Sigmoid colon (tissue), 7 donors: Measurements from ENCODE around the gene VRK2. TPM values are rescaled to one million over a fixed set of nuclear protein-coding genes. Genes with fewer than 3 reads are reported as not detected.

ENCODE experiments used
- DNase-seq: peaks from one replicate; pipeline ENCODE4 v3.0.0-alpha.2; 2019
- H3K27ac ChIP-seq, 4 donors: fragments of 200-600 bp; sonication (generic); one replicate each; pipeline ENCODE4 v1.5.1; 2016 to 2019; ENCODE audit warnings: mild to moderate bottlenecking in 1 of 4
- H3K27me3 ChIP-seq, 3 donors: fragments of 200-600 bp; sonication (generic); one replicate each; pipeline ENCODE4 v1.5.1; 2019; ENCODE audit warnings: mild to moderate bottlenecking in 1 of 3
- H3K36me3 ChIP-seq, 4 donors: fragments of 200-600 bp; sonication (generic); one replicate each; pipeline ENCODE4 v1.5.1; 2016 to 2019
- H3K4me1 ChIP-seq, 4 donors: fragments of 200-600 bp; sonication (generic); one replicate each; pipeline ENCODE4 v1.5.1; 2017 to 2019
- H3K4me3 ChIP-seq, 4 donors: fragments of 200-600 bp; sonication (generic); one replicate each; pipeline ENCODE4 v1.5.1; 2017 to 2019; ENCODE audit warnings: mild to moderate bottlenecking in 2 of 4, moderate library complexity in 1 of 4
- H3K9me3 ChIP-seq, 4 donors: fragments of 200-600 bp in 3 of 4; sonication (generic) in 3 of 4; one replicate each; pipeline versions ENCODE4 v1.5.1 to v1.6.1; 2013 to 2019
- EP300 ChIP-seq, 4 donors: sonication (generic); formaldehyde crosslinking; IDR thresholded peaks; one replicate each; pipeline ENCODE4 v1.6.1; 2017; ENCODE audit warnings: antibody characterized with exemption in 4 of 4
- POLR2A ChIP-seq, 2 donors: fragments of 450-650 bp; IDR thresholded peaks; one replicate each; pipeline ENCODE4 v1.6.1; 2016; ENCODE audit warnings: antibody characterized with exemption in 2 of 2, mild to moderate bottlenecking in 2 of 2, moderate library complexity in 2 of 2
- POLR2AphosphoS5 ChIP-seq, 4 donors: sonication (generic); formaldehyde crosslinking; IDR thresholded peaks; one replicate each; pipeline ENCODE4 v1.6.1; 2017; ENCODE audit warnings: antibody characterized with exemption in 4 of 4
- WGBS, 2 donors: extraction: QIAGEN DNeasy Blood & Tissue Kit; methylation state at CpG; one replicate each; pipeline ENCODE4 v1.1.7; 2013; 5-methylcytosine and 5-hydroxymethylcytosine counted together
- intact Hi-C: fragments of 100-400 bp; cut with DNase I; formaldehyde crosslinking; loops from one replicate; pipeline ENCODE4 v1.15.1; 2023
- polyA plus RNA-seq, 3 donors: library from polyadenylated mRNA; stranded (reverse); fragments of 200-250 nt; gene quantifications; one replicate each; pipeline ENCODE4 v1.2.3, GENCODE V29; 2013
- total RNA-seq, 4 donors: library from RNA; depleted of rRNA; stranded (reverse); fragments of >200 nt; gene quantifications; one replicate each; pipeline ENCODE4 v1.1.0, GENCODE V29; 2016
- TF ChIP-seq, protein P1 (sequence below), 4 experiments: fragments of 450-650 bp in 3 of 4; fragments of 200-600 bp in 1 of 4; IDR thresholded peaks; one replicate each; pipeline ENCODE4 v1.5.1; 2016 to 2019; ENCODE audit warnings: antibody characterized with exemption in 4 of 4, mild to moderate bottlenecking in 3 of 4, moderate library complexity in 2 of 4
- donor health status: healthy with polysubstance abuse.
- donor health status: Bipolar disorder and iron deficiency.
- donor health status: healthy.

VRK2 gene
- total and polyA plus RNA-seq, 7 donors = 6.6 to 32.8 (median 22.7) TPM

DNA sequence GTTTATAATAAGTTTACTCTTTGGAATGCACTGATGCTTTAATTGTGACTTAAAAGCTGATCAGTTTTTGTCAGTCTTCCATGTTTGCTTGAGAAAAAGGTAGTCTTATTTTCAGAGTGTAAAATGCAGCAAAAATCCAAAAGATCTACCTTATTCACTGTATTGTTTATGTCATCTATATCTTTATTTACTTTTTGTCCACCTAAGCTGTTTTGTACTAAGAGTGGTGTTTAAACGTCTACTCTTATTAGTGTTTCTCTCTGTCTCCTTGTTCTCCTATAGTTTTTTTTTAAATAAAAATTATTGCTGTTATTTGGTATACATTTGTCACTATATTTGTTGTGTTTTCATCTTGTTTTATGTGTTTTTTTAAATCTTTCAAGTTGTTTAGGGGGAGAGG, 50.4 kb downstream of the VRK2 start:
- H3K36me3 ChIP-seq = peaks cover 0 to 10% (median 2%) of the 10 kb centered on the region in 4 donors
- 75 to 84% methylated on average over 1 of the region's 1 CpG for WGBS, 2 donors
- intact Hi-C loops = no loop called here
- no peak overlapping the region for H3K4me3 ChIP-seq
- DNase-seq = no peak
- H3K9me3 ChIP-seq = peaks cover 0 to 2% (median 1%) of the 10 kb centered on the region in 4 donors
- TF ChIP-seq EP300 (IDR thresholded peaks at IDR 0.05) (no peak), POLR2AphosphoS5 (IDR thresholded peaks at IDR 0.05) (no peak), POLR2A (IDR thresholded peaks at IDR 0.05) (no peak)
- TF ChIP-seq, protein P1, sequence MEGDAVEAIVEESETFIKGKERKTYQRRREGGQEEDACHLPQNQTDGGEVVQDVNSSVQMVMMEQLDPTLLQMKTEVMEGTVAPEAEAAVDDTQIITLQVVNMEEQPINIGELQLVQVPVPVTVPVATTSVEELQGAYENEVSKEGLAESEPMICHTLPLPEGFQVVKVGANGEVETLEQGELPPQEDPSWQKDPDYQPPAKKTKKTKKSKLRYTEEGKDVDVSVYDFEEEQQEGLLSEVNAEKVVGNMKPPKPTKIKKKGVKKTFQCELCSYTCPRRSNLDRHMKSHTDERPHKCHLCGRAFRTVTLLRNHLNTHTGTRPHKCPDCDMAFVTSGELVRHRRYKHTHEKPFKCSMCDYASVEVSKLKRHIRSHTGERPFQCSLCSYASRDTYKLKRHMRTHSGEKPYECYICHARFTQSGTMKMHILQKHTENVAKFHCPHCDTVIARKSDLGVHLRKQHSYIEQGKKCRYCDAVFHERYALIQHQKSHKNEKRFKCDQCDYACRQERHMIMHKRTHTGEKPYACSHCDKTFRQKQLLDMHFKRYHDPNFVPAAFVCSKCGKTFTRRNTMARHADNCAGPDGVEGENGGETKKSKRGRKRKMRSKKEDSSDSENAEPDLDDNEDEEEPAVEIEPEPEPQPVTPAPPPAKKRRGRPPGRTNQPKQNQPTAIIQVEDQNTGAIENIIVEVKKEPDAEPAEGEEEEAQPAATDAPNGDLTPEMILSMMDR (IDR thresholded peaks at IDR 0.05) = no peak
- H3K4me1 ChIP-seq = no peaks in the 10 kb centered on the region
- no peak overlapping the region for H3K27ac ChIP-seq
- H3K27me3 ChIP-seq = no peaks in the 10 kb centered on the region

DNA sequence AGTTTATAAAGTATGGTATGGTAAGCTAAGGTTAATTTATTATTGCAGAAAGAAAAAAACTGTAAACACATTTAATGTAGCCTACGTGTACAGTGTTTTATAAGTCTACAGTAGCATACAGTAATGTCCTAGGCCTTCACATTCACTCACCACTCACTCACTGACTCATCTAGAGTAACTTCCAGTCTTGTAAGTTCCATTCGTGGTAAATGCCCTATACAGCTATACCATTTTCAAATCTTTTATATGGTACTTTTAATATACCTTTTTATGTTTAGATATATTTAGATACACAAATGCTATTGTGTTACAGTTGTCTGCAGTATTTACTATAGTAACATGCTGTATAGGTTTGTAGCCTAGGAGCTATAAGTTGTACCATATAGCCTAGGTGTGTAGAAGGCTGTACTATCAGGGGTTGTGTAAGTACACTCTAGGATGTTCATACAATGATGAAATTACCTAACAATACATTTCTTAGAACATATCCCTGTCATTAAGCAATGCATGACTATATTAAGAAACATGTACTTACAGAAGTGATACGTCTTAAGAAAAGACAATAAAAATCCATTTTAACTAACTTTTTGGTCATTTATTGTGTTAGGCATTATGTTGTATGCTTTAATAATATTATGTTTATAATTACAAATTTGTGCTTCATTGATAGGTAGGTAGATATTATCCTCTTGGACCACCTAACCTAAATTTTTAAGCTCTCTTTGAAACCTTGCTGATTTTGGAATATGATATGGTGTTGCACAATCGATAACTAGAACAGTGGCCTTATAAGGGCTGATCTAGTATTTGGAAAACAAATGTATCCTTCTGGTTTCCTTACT, 51.9 kb downstream of the VRK2 start:
- H3K9me3 ChIP-seq = peaks cover 0 to 2% (median 1%) of the 10 kb centered on the region in 4 donors
- DNase-seq = no peak
- WGBS, 2 donors = 89 to 91% methylated on average over 4 of the region's 4 CpGs
- H3K4me3 ChIP-seq = no peak overlapping the region
- no peaks in the 10 kb centered on the region for H3K36me3 ChIP-seq
- H3K4me1 ChIP-seq = no peaks in the 10 kb centered on the region
- intact Hi-C loops = no loop called here
- no peaks in the 10 kb centered on the region for H3K27me3 ChIP-seq
- no peak for TF ChIP-seq EP300 (IDR thresholded peaks at IDR 0.05)
- TF ChIP-seq, protein P1 (IDR thresholded peaks at IDR 0.05) = no peak
- no peak for TF ChIP-seq POLR2A (IDR thresholded peaks at IDR 0.05)
- TF ChIP-seq POLR2AphosphoS5 (IDR thresholded peaks at IDR 0.05) = no peak
- no peak overlapping the region for H3K27ac ChIP-seq

DNA sequence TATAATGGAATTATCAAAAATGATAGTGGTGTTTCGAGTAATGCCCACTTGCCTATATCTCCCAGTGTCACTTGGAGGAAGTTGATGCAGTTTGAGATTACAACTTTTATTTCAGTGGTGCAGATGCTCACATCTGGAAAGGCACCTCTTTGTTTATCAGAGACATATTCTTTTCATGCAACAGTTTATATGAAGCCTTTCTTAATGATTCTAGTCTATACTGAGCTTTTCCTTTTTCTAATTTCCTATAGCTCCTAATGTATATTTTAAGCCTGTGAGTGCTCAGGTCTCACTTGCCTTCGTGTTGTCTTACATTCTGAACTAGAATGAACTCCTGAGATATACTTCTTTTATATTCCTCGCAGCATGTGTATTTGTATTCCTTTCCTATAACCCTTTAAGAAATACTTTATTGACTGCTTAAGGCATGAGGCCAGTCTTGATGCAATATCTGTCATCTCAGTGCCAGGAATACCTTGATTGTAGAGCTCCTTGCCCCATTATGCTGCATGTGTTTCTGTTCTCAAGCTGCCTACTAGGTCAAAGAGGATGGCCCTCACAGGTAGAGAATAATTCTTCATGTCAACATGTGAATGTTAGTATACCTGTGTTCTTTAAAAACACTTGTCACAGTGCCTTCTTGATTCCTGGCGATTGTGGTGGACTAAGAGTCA, 52.6 kb downstream of the VRK2 start:
- intact Hi-C loops = no loop called here
- peaks cover 0 to 2% (median 1%) of the 10 kb centered on the region in 4 donors for H3K9me3 ChIP-seq
- H3K27ac ChIP-seq = no peak overlapping the region
- DNase-seq = no peak
- 88 to 93% methylated on average over 4 of the region's 4 CpGs for WGBS, 2 donors
- no peak for TF ChIP-seq POLR2AphosphoS5 (IDR thresholded peaks at IDR 0.05)
- no peak for TF ChIP-seq POLR2A (IDR thresholded peaks at IDR 0.05)
- TF ChIP-seq EP300 (IDR thresholded peaks at IDR 0.05) = no peak
- TF ChIP-seq, protein P1 (IDR thresholded peaks at IDR 0.05) = no peak
- H3K36me3 ChIP-seq = no peaks in the 10 kb centered on the region
- no peaks in the 10 kb centered on the region for H3K27me3 ChIP-seq
- no peak overlapping the region for H3K4me3 ChIP-seq
- H3K4me1 ChIP-seq = no peaks in the 10 kb centered on the region

DNA sequence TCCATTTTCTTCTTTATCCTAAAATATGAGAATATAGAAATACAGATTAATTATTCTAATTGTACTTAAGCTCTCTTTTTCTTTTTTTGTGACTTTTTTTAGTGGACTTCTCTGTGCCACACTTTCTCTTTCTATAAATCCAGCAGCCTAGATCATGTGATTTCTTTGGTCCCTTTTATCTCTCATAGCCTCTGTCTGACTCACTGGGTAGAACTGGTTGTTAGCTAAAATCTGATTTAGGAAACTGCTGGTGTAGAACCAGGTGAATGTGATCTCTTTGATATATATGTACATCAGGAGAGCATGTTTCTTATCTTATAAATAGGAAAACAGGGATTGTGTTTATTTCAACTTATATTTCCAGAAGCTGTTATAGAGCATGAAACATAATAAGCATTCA, 54.9 kb downstream of the VRK2 start:
- Histone ChIP-seq H3K4me3 (no peak overlapping the region), H3K27ac (no peak overlapping the region), H3K27me3 (no peaks in the 10 kb centered on the region), H3K4me1 (no peaks in the 10 kb centered on the region), H3K36me3 (no peaks in the 10 kb centered on the region), H3K9me3 (no peaks in the 10 kb centered on the region)
- intact Hi-C loops = no loop called here
- TF ChIP-seq, protein P1 (IDR thresholded peaks at IDR 0.05) = no peak
- TF ChIP-seq EP300 (IDR thresholded peaks at IDR 0.05) = no peak
- DNase-seq = no peak
